Nephron (organoid): ENCODE data around the gene CELF5.

Source experiments
- H3K27ac Mint-ChIP-seq, 3 experiments: 2 replicates each; pipeline ENCODE4 v1.8.0; 2020; ENCODE audit warnings: mixed read lengths in 3 of 3, mild to moderate bottlenecking in 2 of 3, moderate library complexity in 1 of 3
- H3K27me3 Mint-ChIP-seq: 2 replicates; pipeline ENCODE4 v1.8.0; 2021; ENCODE audit warnings: low read depth, mild to moderate bottlenecking, moderate library complexity, mixed read lengths
- H3K36me3 Mint-ChIP-seq: 2 replicates; pipeline ENCODE4 v1.8.0; 2020; ENCODE audit warnings: low read depth, mixed read lengths
- H3K4me1 Mint-ChIP-seq: 2 replicates; pipeline ENCODE4 v1.8.0; 2020; ENCODE audit warnings: mixed read lengths
- H3K4me3 Mint-ChIP-seq, 3 experiments: 2 replicates each; pipeline ENCODE4 v1.8.0; 2020; ENCODE audit warnings: mild to moderate bottlenecking in 3 of 3, mixed read lengths in 3 of 3, moderate library complexity in 2 of 3
- H3K9me3 Mint-ChIP-seq: 2 replicates; pipeline ENCODE4 v1.8.0; 2020; ENCODE audit warnings: mixed read lengths
- CTCF ChIP-seq, 3 experiments: fragments of 200-600 bp; sonication (generic); IDR thresholded peaks; one replicate each; pipeline ENCODE4 v1.5.0; 2021; ENCODE audit warnings: antibody characterized with exemption in 3 of 3; ENCODE audit not compliant: unreplicated experiment in 3 of 3

Gene CELF5

GRCh38 chr19:3270902-3271301 lies 46.4 kb downstream of the CELF5 start:
- peaks cover 5% of the 10 kb centered on the region for H3K9me3 Mint-ChIP-seq
- peaks cover 90% of the 10 kb centered on the region for H3K27me3 Mint-ChIP-seq
- H3K4me3 Mint-ChIP-seq = no peak overlapping the region
- no peaks in the 10 kb centered on the region for H3K4me1 Mint-ChIP-seq
- H3K27ac Mint-ChIP-seq = no peak overlapping the region
- no peaks in the 10 kb centered on the region for H3K36me3 Mint-ChIP-seq
- TF ChIP-seq CTCF (IDR thresholded peaks at IDR 0.05; ENCODE audit: unreplicated experiment in 3 of 3) = no peak

GRCh38 chr19:3272401-3272931 lies 48.0 kb downstream of the CELF5 start:
- Mint-ChIP-seq H3K27ac (no peak overlapping the region), H3K4me1 (no peaks in the 10 kb centered on the region), H3K36me3 (no peaks in the 10 kb centered on the region), H3K27me3 (peaks cover 92% of the 10 kb centered on the region), H3K4me3 (no peak overlapping the region), H3K9me3 (peaks cover 5% of the 10 kb centered on the region)
- no peak for TF ChIP-seq CTCF (IDR thresholded peaks at IDR 0.05; ENCODE audit: unreplicated experiment in 3 of 3)

GRCh38 chr19:3272952-3273351 lies 48.5 kb downstream of the CELF5 start:
- Mint-ChIP-seq H3K36me3 (no peaks in the 10 kb centered on the region), H3K4me3 (no peak overlapping the region), H3K27ac (no peak overlapping the region), H3K9me3 (peaks cover 5% of the 10 kb centered on the region), H3K4me1 (no peaks in the 10 kb centered on the region), H3K27me3 (peaks cover 90% of the 10 kb centered on the region)
- TF ChIP-seq CTCF (IDR thresholded peaks at IDR 0.05; ENCODE audit: unreplicated experiment in 3 of 3) = no peak

GRCh38 chr19:3274245-3274941 lies 49.9 kb downstream of the CELF5 start:
- Mint-ChIP-seq H3K36me3 (no peaks in the 10 kb centered on the region), H3K4me1 (no peaks in the 10 kb centered on the region), H3K27me3 (peaks cover 85% of the 10 kb centered on the region), H3K9me3 (peaks cover 5% of the 10 kb centered on the region), H3K4me3 (peak overlapping the region in 1 of 3 experiments; percentile 79), H3K27ac (no peak overlapping the region)
- no peak for TF ChIP-seq CTCF (IDR thresholded peaks at IDR 0.05; ENCODE audit: unreplicated experiment in 3 of 3)

- peaks cover 5% of the 10 kb centered on the region for H3K9me3 Mint-ChIP-seq
- H3K4me3 Mint-ChIP-seq = peak overlapping the region; percentile 37 to 79 (median 75)
- no peaks in the 10 kb centered on the region for H3K36me3 Mint-ChIP-seq
These were observed 50.6 kb downstream of the CELF5 start for GRCh38 chr19:3274942-3275582.

More at GRCh38 chr19:3274942-3275582, 50.6 kb downstream of the CELF5 start:
- no peak overlapping the region for H3K27ac Mint-ChIP-seq
- H3K27me3 Mint-ChIP-seq = peaks cover 78% of the 10 kb centered on the region
- H3K4me1 Mint-ChIP-seq = no peaks in the 10 kb centered on the region
- TF ChIP-seq CTCF (IDR thresholded peaks at IDR 0.05; ENCODE audit: unreplicated experiment in 3 of 3) = peak; percentile 30 to 49 (median 30)
